Right lobe of liver (tissue), 4 donors: Measurements from ENCODE around the gene ALDH1A1.

Source experiments
- CTCF ChIP-seq, 4 donors: fragments of 200-600 bp in 3 of 4; fragments of 450-650 bp in 1 of 4; IDR thresholded peaks; one replicate each; pipeline versions ENCODE4 v1.5.1 to v1.8.0; 2016 to 2022; ENCODE audit warnings: antibody characterized with exemption in 4 of 4, mild to moderate bottlenecking in 2 of 4
- POLR2A ChIP-seq: fragments of 450-650 bp; IDR thresholded peaks from one replicate; pipeline ENCODE4 v1.6.1; 2017; ENCODE audit warnings: antibody characterized with exemption, mild to moderate bottlenecking
- donor health status: DM: no; HTN: no; CAD: no.
- donor health status: DM: no; HTN: no; CAD: no.
- donor health status: DM: no; HTN: yes; CAD: no.

GRCh38 chr9:72971411-72971810 lies 18.6 kb upstream of the ALDH1A1 start:
- no peak for TF ChIP-seq POLR2A
- TF ChIP-seq CTCF (IDR thresholded peaks at IDR 0.05) = no peak
